Epithelial cell of esophagus (primary cell): ENCODE results near the gene CDH18.

Source experiments
- DNase-seq: peaks from one replicate; pipeline ENCODE4 v3.0.0; 2010; ENCODE audit warnings: low read depth
- H3K4me3 ChIP-seq: 2 replicates; pipeline ENCODE4 v1.5.1; 2011; ENCODE audit warnings: mild to moderate bottlenecking, low read length, control low read depth
- CTCF ChIP-seq: IDR thresholded peaks from 2 replicates; pipeline ENCODE4 v1.5.1; 2011; ENCODE audit warnings: low read depth, mild to moderate bottlenecking, low read length, control low read depth, inconsistent platforms; ENCODE audit not compliant: insufficient read depth; ENCODE audit errors: missing control alignments

Gene CDH18

DNA sequence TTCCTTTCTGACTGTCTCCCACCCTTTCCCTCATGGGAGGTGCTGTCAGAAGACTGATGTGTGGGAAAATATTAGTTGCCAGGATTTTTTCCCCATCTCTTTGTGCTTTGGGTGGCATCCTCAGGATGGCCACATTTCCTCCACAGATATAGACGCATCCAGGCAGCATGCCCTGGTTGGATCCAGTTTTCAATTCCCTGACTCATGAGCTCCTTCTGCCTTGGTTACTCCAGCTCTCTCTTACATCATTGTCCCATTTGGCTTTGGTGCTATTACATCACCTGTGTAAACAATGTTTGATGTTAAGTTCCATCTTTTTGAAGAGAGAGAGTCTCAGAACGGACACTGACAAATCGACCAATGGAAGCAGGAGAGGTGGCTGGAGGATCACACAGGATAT, 302.5 kb downstream of the CDH18 start:
- no peak for TF ChIP-seq CTCF
- H3K4me3 ChIP-seq = no peak overlapping the region
- DNase-seq = peak; percentile 7

DNA sequence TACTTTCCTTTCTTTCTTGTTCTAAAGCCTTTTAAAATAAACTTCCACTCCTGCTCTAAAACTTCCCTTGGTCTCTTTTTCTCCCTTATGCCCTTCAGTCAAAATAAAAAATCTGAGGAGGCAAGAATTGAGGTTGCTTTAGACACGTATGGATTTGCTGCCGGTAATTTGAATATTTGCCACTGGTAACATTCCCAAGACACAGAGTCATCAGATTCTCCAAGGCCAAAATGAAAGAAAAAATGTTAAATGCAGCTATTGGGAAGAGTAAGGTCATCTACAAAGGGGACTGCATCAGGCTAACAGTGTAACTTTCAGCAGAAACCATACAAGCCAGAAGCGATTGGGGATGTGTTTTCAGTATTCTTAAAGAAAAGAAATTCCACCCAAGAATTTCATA, 311.1 kb downstream of the CDH18 start:
- no peak for TF ChIP-seq CTCF
- no peak overlapping the region for H3K4me3 ChIP-seq
- peak; percentile 18 for DNase-seq

- H3K4me3 ChIP-seq = no peak overlapping the region
- no peak for TF ChIP-seq CTCF
- no peak for DNase-seq
Measured at GRCh38 chr5:19660679-19661078, 327.3 kb downstream of the CDH18 start.

DNA sequence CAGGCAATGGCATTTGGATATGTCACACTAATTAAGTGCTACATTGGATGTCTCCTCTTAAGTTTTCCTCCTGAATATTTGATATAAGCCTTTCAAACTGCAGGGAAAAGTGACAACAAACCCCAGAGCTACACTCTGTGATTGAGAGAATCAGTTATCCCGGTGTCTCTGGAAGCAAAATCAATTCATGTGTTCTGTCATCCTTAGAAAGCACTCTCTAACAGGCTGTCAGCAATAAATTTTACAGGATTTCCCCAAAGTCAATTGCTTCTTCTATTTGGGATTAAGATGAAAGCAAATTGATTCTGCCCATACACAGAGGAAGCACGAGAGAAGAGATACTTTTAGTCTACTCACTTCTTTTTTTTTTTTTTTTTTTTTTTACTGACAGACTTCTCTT, 332.4 kb downstream of the CDH18 start:
- DNase-seq = no peak
- no peak for TF ChIP-seq CTCF
- no peak overlapping the region for H3K4me3 ChIP-seq

GRCh38 chr5:19638461-19638860, 349.5 kb downstream of the CDH18 start:
- no peak for DNase-seq
- no peak overlapping the region for H3K4me3 ChIP-seq
- TF ChIP-seq CTCF = no peak

GRCh38 chr5:19630876-19631275, 357.1 kb downstream of the CDH18 start:
- TF ChIP-seq CTCF = no peak
- DNase-seq = no peak
- H3K4me3 ChIP-seq = no peak overlapping the region

DNA sequence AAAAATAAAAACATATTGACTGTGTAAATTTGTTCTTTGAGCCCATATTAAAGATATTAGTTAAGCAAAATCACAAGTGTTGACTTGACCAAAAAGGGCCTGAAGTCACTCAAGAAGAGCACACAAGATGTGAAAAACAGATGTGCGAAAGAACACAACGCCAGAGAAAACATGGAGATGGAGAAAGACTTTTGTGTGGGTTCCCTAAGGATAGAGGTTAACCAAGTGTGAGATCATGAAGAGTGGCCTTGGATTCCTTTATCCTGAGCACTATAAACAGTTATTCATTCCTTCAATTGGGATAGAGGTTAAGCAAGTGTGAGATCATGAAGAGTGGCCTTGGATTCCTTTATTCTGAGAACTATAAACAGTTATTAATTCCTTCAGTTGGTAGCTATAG, 361.8 kb downstream of the CDH18 start:
- no peak for DNase-seq
- H3K4me3 ChIP-seq = no peak overlapping the region
- TF ChIP-seq CTCF = no peak
